Activated CD8-positive, alpha-beta memory T cell treated with anti-CD3 and anti-CD28 coated beads, Interleukin-2, amount 50 U/mL, for 1 hour (primary cell): ENCODE data around the gene CYSLTR2.
"Not testable (repeated sequence)": the region's sequence is repeated elsewhere in the genome, so short reads cannot be mapped to it uniquely, and the experiment has no call there.

ENCODE experiments used
- DNase-seq: peaks from one replicate; pipeline ENCODE4 v3.0.0-alpha.2; 2020; ENCODE audit errors: extremely low read depth

CYSLTR2 gene

GRCh38 chr13:48695776-48696175, 42.0 kb downstream of the CYSLTR2 start:
- DNase-seq: no peak

- DNase-seq: not testable (repeated sequence)
Measured at GRCh38 chr13:48696676-48697075, 42.9 kb downstream of the CYSLTR2 start.

GRCh38 chr13:48707405-48707804, 53.7 kb downstream of the CYSLTR2 start:
- no peak for DNase-seq

GRCh38 chr13:48708764-48709163, 55.0 kb downstream of the CYSLTR2 start:
- no peak for DNase-seq

GRCh38 chr13:48709213-48709612, 55.5 kb downstream of the CYSLTR2 start:
- DNase-seq: no peak

GRCh38 chr13:48710160-48710559, 56.4 kb downstream of the CYSLTR2 start:
- DNase-seq: no peak

- DNase-seq: no peak
Measured at GRCh38 chr13:48712141-48712540, 58.4 kb downstream of the CYSLTR2 start.

- DNase-seq: no peak
Measured at GRCh38 chr13:48715977-48716376, 62.2 kb downstream of the CYSLTR2 start.

GRCh38 chr13:48720621-48721020, 66.9 kb downstream of the CYSLTR2 start:
- no peak for DNase-seq

- DNase-seq: no peak
Measured at GRCh38 chr13:48723168-48723567, 69.4 kb downstream of the CYSLTR2 start.

- DNase-seq: no peak
Measured at GRCh38 chr13:48725271-48725670, 71.5 kb downstream of the CYSLTR2 start.

GRCh38 chr13:48726711-48727110, 73.0 kb downstream of the CYSLTR2 start:
- DNase-seq: no peak

- no peak for DNase-seq
Measured at GRCh38 chr13:48727241-48728011, 73.7 kb downstream of the CYSLTR2 start.

- no peak for DNase-seq
Measured at GRCh38 chr13:48728226-48728625, 74.5 kb downstream of the CYSLTR2 start.

- DNase-seq: no peak
Measured at GRCh38 chr13:48728876-48729275, 75.1 kb downstream of the CYSLTR2 start.

- DNase-seq: no peak
Measured at GRCh38 chr13:48729856-48730255, 76.1 kb downstream of the CYSLTR2 start.

GRCh38 chr13:48731001-48731658, 77.4 kb downstream of the CYSLTR2 start:
- DNase-seq: no peak

GRCh38 chr13:48731957-48732569, 78.3 kb downstream of the CYSLTR2 start:
- DNase-seq: no peak

GRCh38 chr13:48733739-48734335, 80.1 kb downstream of the CYSLTR2 start:
- no peak for DNase-seq

GRCh38 chr13:48735571-48735970, 81.8 kb downstream of the CYSLTR2 start:
- no peak for DNase-seq

- no peak for DNase-seq
Measured at GRCh38 chr13:48737689-48738088, 84.0 kb downstream of the CYSLTR2 start.

GRCh38 chr13:48738311-48738710, 84.6 kb downstream of the CYSLTR2 start:
- no peak for DNase-seq
